ENCODE results near the gene MGLL.
A peak's percentile ranks its signal among the peaks of the same experiment; 100 is the strongest.

The MGLL gene

GRCh38 chr3:127787071-127787490 is 35.2 kb downstream of the MGLL start:
- Histone ChIP-seq H3K4me2 (ENCODE audit: insufficient read depth, low read length) (no peak overlapping the region), H3K79me2 (ENCODE audit: insufficient read depth, low read length) (no peaks in the 10 kb centered on the region), H2AFZ (ENCODE audit: low read depth, low read length) (no peak overlapping the region), H3K4me1 (ENCODE audit: insufficient read depth, low read length) (0 out of 2 replicates have a peak, but pooled peaks cover 5% of the 10 kb centered on the region), H3K9ac (ENCODE audit: low read depth, low read length) (no peak overlapping the region), H3K4me3 (ENCODE audit: low read depth in 1 of 2, low read length in 2 of 2) (no peak overlapping the region), H3K27ac (ENCODE audit: low read length) (no peak overlapping the region), H3K27me3 (ENCODE audit: insufficient read depth, low read length, poor library complexity) (peaks cover 32% of the 10 kb centered on the region), H3K36me3 (ENCODE audit: insufficient read depth, low read length) (no peaks in the 10 kb centered on the region), H4K20me1 (ENCODE audit: insufficient read depth, low read length) (no peaks in the 10 kb centered on the region), H3K9me3 (ENCODE audit: insufficient read depth, low read length, severe bottlenecking) (no peaks in the 10 kb centered on the region)
- TF ChIP-seq CTCF (IDR thresholded peaks at IDR 0.05; ENCODE audit: borderline replicate concordance, extremely low read depth, low read length, poor library complexity, severe bottlenecking) (no peak), EZH2 (IDR thresholded peaks at IDR 0.05; ENCODE audit: borderline replicate concordance, low read depth, low read length, severe bottlenecking) (no peak)
- DNase-seq (no peak), ATAC-seq (ENCODE audit: insufficient read depth, low read depth) (no peak)

GRCh38 chr3:127786353-127787070 is 35.8 kb downstream of the MGLL start:
- Histone ChIP-seq H3K27me3 (ENCODE audit: insufficient read depth, low read length, poor library complexity) (peaks cover 32% of the 10 kb centered on the region), H3K79me2 (ENCODE audit: insufficient read depth, low read length) (no peaks in the 10 kb centered on the region), H4K20me1 (ENCODE audit: insufficient read depth, low read length) (no peaks in the 10 kb centered on the region), H3K36me3 (ENCODE audit: insufficient read depth, low read length) (no peaks in the 10 kb centered on the region), H2AFZ (ENCODE audit: low read depth, low read length) (no peak overlapping the region), H3K4me1 (ENCODE audit: insufficient read depth, low read length) (0 out of 2 replicates have a peak, but pooled peaks cover 5% of the 10 kb centered on the region), H3K9ac (ENCODE audit: low read depth, low read length) (no peak overlapping the region), H3K27ac (ENCODE audit: low read length) (no peak overlapping the region), H3K4me3 (ENCODE audit: low read depth in 1 of 2, low read length in 2 of 2) (no peak overlapping the region), H3K4me2 (ENCODE audit: insufficient read depth, low read length) (no peak overlapping the region), H3K9me3 (ENCODE audit: insufficient read depth, low read length, severe bottlenecking) (no peaks in the 10 kb centered on the region)
- TF ChIP-seq EZH2 (IDR thresholded peaks at IDR 0.05; ENCODE audit: borderline replicate concordance, low read depth, low read length, severe bottlenecking), result no peak
- no peak for TF ChIP-seq CTCF (IDR thresholded peaks at IDR 0.05; ENCODE audit: borderline replicate concordance, extremely low read depth, low read length, poor library complexity, severe bottlenecking)
- no peak for ATAC-seq (ENCODE audit: insufficient read depth, low read depth)
- DNase-seq, result peak; percentile 5

- Histone ChIP-seq H3K9me3 (ENCODE audit: insufficient read depth, low read length, severe bottlenecking) (no peaks in the 10 kb centered on the region), H3K4me3 (ENCODE audit: low read depth in 1 of 2, low read length in 2 of 2) (no peak overlapping the region), H3K36me3 (ENCODE audit: insufficient read depth, low read length) (no peaks in the 10 kb centered on the region), H3K4me1 (ENCODE audit: insufficient read depth, low read length) (0 out of 2 replicates have a peak, but pooled peaks cover 5% of the 10 kb centered on the region), H3K4me2 (ENCODE audit: insufficient read depth, low read length) (no peak overlapping the region), H3K79me2 (ENCODE audit: insufficient read depth, low read length) (no peaks in the 10 kb centered on the region), H4K20me1 (ENCODE audit: insufficient read depth, low read length) (no peaks in the 10 kb centered on the region), H3K27ac (ENCODE audit: low read length) (no peak overlapping the region), H3K9ac (ENCODE audit: low read depth, low read length) (no peak overlapping the region), H2AFZ (ENCODE audit: low read depth, low read length) (no peak overlapping the region), H3K27me3 (ENCODE audit: insufficient read depth, low read length, poor library complexity) (peaks cover 27% of the 10 kb centered on the region)
- ATAC-seq (ENCODE audit: insufficient read depth, low read depth), result no peak
- TF ChIP-seq CTCF (IDR thresholded peaks at IDR 0.05; ENCODE audit: borderline replicate concordance, extremely low read depth, low read length, poor library complexity, severe bottlenecking), result no peak
- TF ChIP-seq EZH2 (IDR thresholded peaks at IDR 0.05; ENCODE audit: borderline replicate concordance, low read depth, low read length, severe bottlenecking), result no peak
- no peak for DNase-seq
Observed at GRCh38 chr3:127785711-127786265, 36.5 kb downstream of the MGLL start.
